ENCODE measurements around the gene HSF4.

The HSF4 gene

DNA sequence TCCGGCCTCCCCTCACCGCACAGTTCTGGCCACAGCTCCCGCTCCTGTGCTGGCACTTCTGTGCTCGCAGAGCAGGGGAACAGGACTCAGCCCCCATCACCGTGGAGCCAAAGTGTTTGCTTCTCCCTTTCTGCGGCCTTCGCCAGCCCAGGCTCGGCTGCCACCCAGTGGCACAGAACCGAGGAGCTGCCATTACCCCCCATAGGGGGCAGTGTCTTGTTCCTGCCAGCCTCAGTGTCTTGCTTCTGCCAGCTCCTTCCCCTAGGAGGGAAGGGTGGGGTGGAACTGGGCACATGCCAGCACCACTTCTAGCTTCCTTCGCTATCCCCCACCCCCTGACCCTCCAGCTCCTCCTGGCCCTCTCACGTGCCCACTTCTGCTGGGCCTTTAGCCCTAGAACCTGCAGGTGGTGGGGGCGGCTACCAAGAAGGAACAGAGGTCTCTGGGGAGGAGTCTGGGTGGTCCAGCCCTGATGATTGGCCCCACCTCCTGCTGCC is 33.7 kb downstream of the HSF4 start:
- TF ChIP-seq EZH2phosphoT487 (IDR thresholded peaks at IDR 0.05; ENCODE audit: borderline replicate concordance, low read length) (no peak), CTCF (IDR thresholded peaks at IDR 0.05; ENCODE audit: low read depth, low read length, poor library complexity, severe bottlenecking) (peak; percentile 80)
- Histone ChIP-seq H3F3A (ENCODE audit: control insufficient read depth, insufficient read depth) (no peaks in the 10 kb centered on the region), H4K20me1 (ENCODE audit: control insufficient read depth, insufficient read depth, low read depth, low read length) (peaks cover 3% of the 10 kb centered on the region; the same call in 1 of the 2 replicates), H3K9me3 (ENCODE audit: control insufficient read depth, insufficient read depth, low read length) (no peaks in the 10 kb centered on the region), H3K4me3 (ENCODE audit: low read length) (no peak overlapping the region), H3K36me3 (ENCODE audit: control insufficient read depth, low read length) (peaks cover 90% of the 10 kb centered on the region), H3K27ac (ENCODE audit: low read depth, low read length) (no peak overlapping the region), H3K27me3 (ENCODE audit: control insufficient read depth, low read length) (no peaks in the 10 kb centered on the region), H3K79me2 (ENCODE audit: control insufficient read depth, low read length) (peaks cover 21% of the 10 kb centered on the region), H3K9me2 (replicated peaks; ENCODE audit: control insufficient read depth, low read length) (no peaks in the 10 kb centered on the region), H3K4me1 (ENCODE audit: control insufficient read depth, low read length) (peaks cover 6% of the 10 kb centered on the region), H3K4me2 (ENCODE audit: low read length) (no peak overlapping the region)

DNA sequence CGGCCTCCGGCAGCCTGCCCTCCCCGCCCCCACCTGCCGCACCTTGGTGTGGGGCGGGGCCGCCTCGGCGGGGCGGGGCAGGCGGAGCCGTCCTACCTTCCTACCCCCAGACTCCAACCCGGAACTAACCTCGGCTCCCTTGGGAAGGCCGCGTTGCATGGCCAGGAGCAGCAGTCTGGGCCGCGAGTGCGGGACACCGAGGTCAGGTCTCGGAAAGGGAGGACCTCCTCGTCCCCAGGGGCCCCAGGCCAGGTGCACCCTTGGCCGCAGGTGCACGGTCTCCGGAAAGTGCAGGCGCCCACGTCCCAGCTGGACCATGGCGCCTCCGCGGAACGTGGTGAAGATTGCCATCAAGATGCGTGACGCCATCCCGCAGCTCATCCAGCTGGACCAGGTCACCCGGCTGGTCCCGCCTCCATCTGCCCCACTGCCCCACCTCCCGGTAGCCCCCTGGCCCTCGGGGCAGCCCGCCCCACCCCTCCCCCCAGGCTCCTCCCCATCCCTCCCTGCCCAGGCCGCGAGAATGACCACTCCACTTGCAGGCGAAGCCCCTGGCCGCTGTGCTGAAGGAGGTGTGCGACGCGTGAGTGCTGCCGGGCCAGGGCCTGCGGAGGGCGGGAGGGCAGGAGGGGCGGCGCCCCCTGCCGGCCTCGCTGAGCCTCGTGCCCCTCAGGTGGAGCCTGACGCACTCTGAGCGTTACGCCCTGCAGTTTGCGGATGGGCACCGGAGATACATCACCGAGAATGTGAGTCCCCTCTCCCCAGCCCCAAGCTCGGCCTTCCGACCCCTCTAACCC is 34.7 kb downstream of the HSF4 start, which contains the start of gene ELMO3:
Gene ELMO3 (plus strand): TSS at position 121 of the 797 bp plus-strand sequence. CDS start 196 bp downstream, at position 317.
- Histone ChIP-seq H3K9me2 (replicated peaks; ENCODE audit: control insufficient read depth, low read length) (no peaks in the 10 kb centered on the region), H3K4me1 (ENCODE audit: control insufficient read depth, low read length) (no peaks in the 10 kb centered on the region), H3K4me2 (ENCODE audit: low read length) (no peak within 1 kb of the TSS), H3K27me3 (ENCODE audit: control insufficient read depth, low read length) (no peaks in the 10 kb centered on the region), H3K36me3 (ENCODE audit: control insufficient read depth, low read length) (peaks cover 89% of the 10 kb centered on the region), H3K27ac (ENCODE audit: low read depth, low read length) (no peak within 1 kb of the TSS), H3K9me3 (ENCODE audit: control insufficient read depth, insufficient read depth, low read length) (no peaks in the 10 kb centered on the region), H3K4me3 (ENCODE audit: low read length) (no peak within 1 kb of the TSS), H3F3A (ENCODE audit: control insufficient read depth, insufficient read depth) (no peaks in the 10 kb centered on the region; the same call in 1 of the 2 replicates), H4K20me1 (ENCODE audit: control insufficient read depth, insufficient read depth, low read depth, low read length) (peaks cover 3% of the 10 kb centered on the region; the same call in 1 of the 2 replicates), H3K79me2 (ENCODE audit: control insufficient read depth, low read length) (peaks cover 12% of the 10 kb centered on the region)
- no peak for TF ChIP-seq EZH2phosphoT487 (IDR thresholded peaks at IDR 0.05; ENCODE audit: borderline replicate concordance, low read length)
- TF ChIP-seq CTCF (IDR thresholded peaks at IDR 0.05; ENCODE audit: low read depth, low read length, poor library complexity, severe bottlenecking), result no peak

GRCh38 chr16:67199808-67200198 is 35.3 kb downstream of the HSF4 start:
- Histone ChIP-seq H4K20me1 (ENCODE audit: control insufficient read depth, insufficient read depth, low read depth, low read length) (peaks cover 3% of the 10 kb centered on the region; the same call in 1 of the 2 replicates), H3K4me2 (ENCODE audit: low read length) (no peak overlapping the region), H3K27me3 (ENCODE audit: control insufficient read depth, low read length) (no peaks in the 10 kb centered on the region), H3K9me2 (replicated peaks; ENCODE audit: control insufficient read depth, low read length) (no peaks in the 10 kb centered on the region), H3K9me3 (ENCODE audit: control insufficient read depth, insufficient read depth, low read length) (no peaks in the 10 kb centered on the region), H3K36me3 (ENCODE audit: control insufficient read depth, low read length) (peaks cover 85% of the 10 kb centered on the region), H3F3A (ENCODE audit: control insufficient read depth, insufficient read depth) (no peaks in the 10 kb centered on the region; the same call in 1 of the 2 replicates), H3K79me2 (ENCODE audit: control insufficient read depth, low read length) (peaks cover 6% of the 10 kb centered on the region), H3K4me3 (ENCODE audit: low read length) (no peak overlapping the region), H3K27ac (ENCODE audit: low read depth, low read length) (no peak overlapping the region), H3K4me1 (ENCODE audit: control insufficient read depth, low read length) (no peaks in the 10 kb centered on the region)
- TF ChIP-seq CTCF (IDR thresholded peaks at IDR 0.05; ENCODE audit: low read depth, low read length, poor library complexity, severe bottlenecking) (peak; percentile 9), EZH2phosphoT487 (IDR thresholded peaks at IDR 0.05; ENCODE audit: borderline replicate concordance, low read length) (no peak)

Measured in DOHH2 (cell line).